Astrocyte (in vitro differentiated cells and primary cell): ENCODE measurements around the gene WIPF2. TPM values are rescaled to one million over a fixed set of nuclear protein-coding genes. Genes with fewer than 3 reads are reported as not detected.

Source experiments
- DNase-seq: peaks from one replicate; pipeline ENCODE4 v3.0.0-alpha.2; 2010; ENCODE audit warnings: low read depth
- FAIRE-seq: peaks from 2 replicates; lab custom pipeline; 2011; peaks lifted over from hg19 to GRCh38; lab: Jason Lieb, UNC
- H2AFZ ChIP-seq: 2 replicates; pipeline ENCODE4 v1.6.0; 2012; ENCODE audit warnings: low read depth, low read length, inconsistent platforms
- H3K27ac ChIP-seq: 2 replicates; pipeline ENCODE4 v1.5.1; 2011; ENCODE audit warnings: low read depth, low read length, inconsistent platforms
- H3K27me3 ChIP-seq: 2 replicates; pipeline ENCODE4 v1.6.0; 2011; ENCODE audit warnings: low read length, inconsistent platforms; ENCODE audit not compliant: insufficient read depth
- H3K36me3 ChIP-seq: 2 replicates; pipeline ENCODE4 v1.5.1; 2011; ENCODE audit warnings: low read length, inconsistent platforms; ENCODE audit not compliant: insufficient read depth
- H3K4me1 ChIP-seq: 2 replicates; pipeline ENCODE4 v1.5.1; 2011; ENCODE audit warnings: low read length, inconsistent platforms; ENCODE audit not compliant: insufficient read depth
- H3K4me2 ChIP-seq: 2 replicates; pipeline ENCODE4 v1.6.0; 2012; ENCODE audit warnings: low read length, inconsistent platforms
- H3K4me3 ChIP-seq: 2 replicates; pipeline ENCODE4 v1.5.1; 2011; ENCODE audit warnings: low read depth, mild to moderate bottlenecking, low read length, inconsistent platforms; ENCODE audit not compliant: insufficient read depth
- H3K79me2 ChIP-seq: 2 replicates; pipeline ENCODE4 v1.6.0; 2012; ENCODE audit warnings: mild to moderate bottlenecking, low read length, inconsistent platforms; ENCODE audit not compliant: insufficient read depth
- H3K9ac ChIP-seq: 2 replicates; pipeline ENCODE4 v1.6.0; 2012; ENCODE audit warnings: mild to moderate bottlenecking, low read length, inconsistent platforms
- H3K9me3 ChIP-seq: 2 replicates; pipeline ENCODE4 v1.5.1; 2012; ENCODE audit warnings: low read depth, mild to moderate bottlenecking, low read length, inconsistent platforms; ENCODE audit not compliant: insufficient read depth
- H4K20me1 ChIP-seq: 2 replicates; pipeline ENCODE4 v1.6.0; 2012; ENCODE audit warnings: low read length, inconsistent platforms; ENCODE audit not compliant: insufficient read depth
- H3K27ac Mint-ChIP-seq: one replicate; pipeline ENCODE4 v1.8.0; 2021; ENCODE audit warnings: mild to moderate bottlenecking, mixed read lengths; ENCODE audit not compliant: unreplicated experiment
- H3K27me3 Mint-ChIP-seq: one replicate; pipeline ENCODE4 v1.8.0; 2021; ENCODE audit warnings: low read depth, mixed read lengths; ENCODE audit not compliant: unreplicated experiment
- H3K36me3 Mint-ChIP-seq: one replicate; pipeline ENCODE4 v1.8.0; 2021; ENCODE audit warnings: low read depth, mixed read lengths; ENCODE audit not compliant: unreplicated experiment
- H3K4me1 Mint-ChIP-seq: one replicate; pipeline ENCODE4 v1.8.0; 2021; ENCODE audit warnings: low read depth, mixed read lengths; ENCODE audit not compliant: unreplicated experiment
- H3K4me3 Mint-ChIP-seq: one replicate; pipeline ENCODE4 v1.8.0; 2021; ENCODE audit warnings: mild to moderate bottlenecking, moderate library complexity, mixed read lengths; ENCODE audit not compliant: unreplicated experiment
- H3K9me3 Mint-ChIP-seq: one replicate; pipeline ENCODE4 v1.8.0; 2021; ENCODE audit warnings: mild to moderate bottlenecking, mixed read lengths; ENCODE audit not compliant: unreplicated experiment
- EZH2 ChIP-seq: IDR thresholded peaks from 2 replicates; pipeline ENCODE4 v1.6.1; 2012; ENCODE audit warnings: mild to moderate bottlenecking, low read length, inconsistent platforms; ENCODE audit not compliant: insufficient read depth
- total RNA-seq: library from RNA; stranded (reverse); gene quantifications from 2 replicates; pipeline ENCODE4 v1.2.1, GENCODE V29; 2021
- TF ChIP-seq, protein P1 (sequence below): IDR thresholded peaks from 2 replicates; pipeline ENCODE4 v1.5.1; 2011; ENCODE audit warnings: low read depth, mild to moderate bottlenecking, inconsistent platforms, low read length, moderate library complexity; ENCODE audit not compliant: insufficient read depth

Gene WIPF2
- total RNA-seq, 1 donor from 2014 or later: 30.7 TPM

- TF ChIP-seq, protein P1, sequence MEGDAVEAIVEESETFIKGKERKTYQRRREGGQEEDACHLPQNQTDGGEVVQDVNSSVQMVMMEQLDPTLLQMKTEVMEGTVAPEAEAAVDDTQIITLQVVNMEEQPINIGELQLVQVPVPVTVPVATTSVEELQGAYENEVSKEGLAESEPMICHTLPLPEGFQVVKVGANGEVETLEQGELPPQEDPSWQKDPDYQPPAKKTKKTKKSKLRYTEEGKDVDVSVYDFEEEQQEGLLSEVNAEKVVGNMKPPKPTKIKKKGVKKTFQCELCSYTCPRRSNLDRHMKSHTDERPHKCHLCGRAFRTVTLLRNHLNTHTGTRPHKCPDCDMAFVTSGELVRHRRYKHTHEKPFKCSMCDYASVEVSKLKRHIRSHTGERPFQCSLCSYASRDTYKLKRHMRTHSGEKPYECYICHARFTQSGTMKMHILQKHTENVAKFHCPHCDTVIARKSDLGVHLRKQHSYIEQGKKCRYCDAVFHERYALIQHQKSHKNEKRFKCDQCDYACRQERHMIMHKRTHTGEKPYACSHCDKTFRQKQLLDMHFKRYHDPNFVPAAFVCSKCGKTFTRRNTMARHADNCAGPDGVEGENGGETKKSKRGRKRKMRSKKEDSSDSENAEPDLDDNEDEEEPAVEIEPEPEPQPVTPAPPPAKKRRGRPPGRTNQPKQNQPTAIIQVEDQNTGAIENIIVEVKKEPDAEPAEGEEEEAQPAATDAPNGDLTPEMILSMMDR: no peak
- no peak for TF ChIP-seq EZH2
- H3K4me1 ChIP-seq: peaks cover 34% of the 10 kb centered on the region
- H3K27ac Mint-ChIP-seq: no peak overlapping the region
- DNase-seq (no peak), FAIRE-seq (no peak)
- H3K4me3 ChIP-seq: no peak overlapping the region
- H3K9ac ChIP-seq: no peak overlapping the region
- H3K79me2 ChIP-seq: peaks cover 78% of the 10 kb centered on the region
- peak overlapping the region; percentile 14 for H3K4me3 Mint-ChIP-seq
- H3K4me1 Mint-ChIP-seq: peaks cover 34% of the 10 kb centered on the region
- no peak overlapping the region for H3K4me2 ChIP-seq
- H3K9me3 ChIP-seq: no peaks in the 10 kb centered on the region
- no peak overlapping the region for H3K27ac ChIP-seq
- peaks cover 80% of the 10 kb centered on the region for H4K20me1 ChIP-seq
- peaks cover 2% of the 10 kb centered on the region for H3K36me3 Mint-ChIP-seq
- no peaks in the 10 kb centered on the region for H3K27me3 Mint-ChIP-seq
- H3K36me3 ChIP-seq: no peaks in the 10 kb centered on the region
- H2AFZ ChIP-seq: no peak overlapping the region
- H3K27me3 ChIP-seq: no peaks in the 10 kb centered on the region
- H3K9me3 Mint-ChIP-seq: no peaks in the 10 kb centered on the region
These were observed 109.3 kb downstream of the WIPF2 start for GRCh38 chr17:40328386-40328766.

GRCh38 chr17:40329839-40330794 lies 111.0 kb downstream of the WIPF2 start:
- DNase-seq (no peak), FAIRE-seq (no peak)
- H3K27me3 Mint-ChIP-seq: no peaks in the 10 kb centered on the region
- peaks cover 78% of the 10 kb centered on the region for H3K79me2 ChIP-seq
- no peaks in the 10 kb centered on the region for H3K9me3 Mint-ChIP-seq
- TF ChIP-seq, protein P1: no peak
- TF ChIP-seq EZH2: no peak
- H4K20me1 ChIP-seq: peaks cover 79% of the 10 kb centered on the region
- peak overlapping the region; percentile 5 for H3K4me2 ChIP-seq
- H2AFZ ChIP-seq: no peak overlapping the region
- peaks cover 28% of the 10 kb centered on the region for H3K4me1 Mint-ChIP-seq
- H3K27ac Mint-ChIP-seq: no peak overlapping the region
- H3K27ac ChIP-seq: no peak overlapping the region
- no peaks in the 10 kb centered on the region for H3K27me3 ChIP-seq
- H3K36me3 ChIP-seq: no peaks in the 10 kb centered on the region
- peak overlapping the region; percentile 6 for H3K9ac ChIP-seq
- H3K9me3 ChIP-seq: no peaks in the 10 kb centered on the region
- peaks cover 27% of the 10 kb centered on the region for H3K4me1 ChIP-seq
- peaks cover 5% of the 10 kb centered on the region for H3K36me3 Mint-ChIP-seq
- no peak overlapping the region for H3K4me3 ChIP-seq
- H3K4me3 Mint-ChIP-seq: no peak overlapping the region
